H9 (cell line): ENCODE measurements around the gene KRTAP13-1. TPM values are rescaled to one million over a fixed set of nuclear protein-coding genes. Genes with fewer than 3 reads are reported as not detected.

ENCODE experiments used
- DNase-seq: peaks from one replicate; pipeline ENCODE4 v3.0.0-alpha.2; 2017
- H2AFZ ChIP-seq: one replicate; pipeline ENCODE4 v1.6.1; 2013; ENCODE audit warnings: mild to moderate bottlenecking, low read length, control low read depth, moderate library complexity
- H2AK5ac ChIP-seq: 2 replicates; pipeline ENCODE4 v1.6.1; 2013; ENCODE audit warnings: low read length, control low read depth, mixed read lengths; ENCODE audit not compliant: insufficient read length
- H2BK120ac ChIP-seq: one replicate; pipeline ENCODE4 v1.6.1; 2013; ENCODE audit warnings: low read depth, mild to moderate bottlenecking, low read length, control low read depth, inconsistent platforms; ENCODE audit not compliant: poor library complexity, severe bottlenecking
- H2BK12ac ChIP-seq: 2 replicates; pipeline ENCODE4 v1.6.1; 2013; ENCODE audit warnings: low read length, control low read depth, mixed read lengths, low read depth; ENCODE audit not compliant: insufficient read length
- H2BK15ac ChIP-seq: 2 replicates; pipeline ENCODE4 v1.6.1; 2013; ENCODE audit warnings: low read depth, low read length, control low read depth
- H2BK20ac ChIP-seq: one replicate; pipeline ENCODE4 v1.6.1; 2013; ENCODE audit warnings: low read depth, mild to moderate bottlenecking, low read length, control low read depth, inconsistent platforms; ENCODE audit not compliant: poor library complexity, severe bottlenecking
- H2BK5ac ChIP-seq: 2 replicates; pipeline ENCODE4 v1.6.1; 2013; ENCODE audit warnings: low read length, control low read depth, mixed read lengths; ENCODE audit not compliant: insufficient read length
- H3K14ac ChIP-seq: 2 replicates; pipeline ENCODE4 v1.6.1; 2013; ENCODE audit warnings: low read length, control low read depth; ENCODE audit not compliant: insufficient read depth
- H3K18ac ChIP-seq: 2 replicates; pipeline ENCODE4 v1.6.1; 2013; ENCODE audit warnings: low read depth, mild to moderate bottlenecking, mixed read lengths, low read length, control low read depth; ENCODE audit not compliant: insufficient read length
- H3K23ac ChIP-seq: 2 replicates; pipeline ENCODE4 v1.6.1; 2013; ENCODE audit warnings: low read length, control low read depth, mixed read lengths, low read depth; ENCODE audit not compliant: insufficient read length
- H3K23me2 ChIP-seq: 2 replicates; pipeline ENCODE4 v1.6.1; 2013; ENCODE audit warnings: low read depth, mild to moderate bottlenecking, mixed read lengths, low read length, control low read depth; ENCODE audit not compliant: insufficient read length, poor library complexity, severe bottlenecking
- H3K27ac ChIP-seq: 2 replicates; pipeline ENCODE4 v1.5.1; 2013; ENCODE audit warnings: low read length, control low read depth, mixed read lengths, low read depth; ENCODE audit not compliant: insufficient read length
- H3K27me3 ChIP-seq: 2 replicates; pipeline ENCODE4 v1.6.1; 2013; ENCODE audit warnings: low read length, control low read depth, inconsistent platforms; ENCODE audit not compliant: insufficient read depth
- H3K4ac ChIP-seq: 2 replicates; pipeline ENCODE4 v1.6.1; 2013; ENCODE audit warnings: low read depth, mild to moderate bottlenecking, control low read depth, inconsistent platforms, low read length, moderate library complexity
- H3K4me1 ChIP-seq: 2 replicates; pipeline ENCODE4 v1.6.1; 2013; ENCODE audit warnings: low read length, control low read depth, inconsistent platforms; ENCODE audit not compliant: insufficient read depth
- H3K4me2 ChIP-seq: 2 replicates; pipeline ENCODE4 v1.6.1; 2013; ENCODE audit warnings: low read length, control low read depth, mixed read lengths; ENCODE audit not compliant: insufficient read length, insufficient read depth
- H3K56ac ChIP-seq: 2 replicates; pipeline ENCODE4 v1.6.1; 2013; ENCODE audit warnings: low read depth, mild to moderate bottlenecking, mixed read lengths, low read length, control low read depth; ENCODE audit not compliant: insufficient read length
- H3K79me1 ChIP-seq: 2 replicates; pipeline ENCODE4 v1.6.1; 2013; ENCODE audit warnings: low read depth, mild to moderate bottlenecking, moderate library complexity, low read length, control low read depth, inconsistent platforms; ENCODE audit not compliant: insufficient read depth, poor library complexity, severe bottlenecking
- H3K79me2 ChIP-seq: 2 replicates; pipeline ENCODE4 v1.6.1; 2013; ENCODE audit warnings: low read length, control low read depth, inconsistent platforms; ENCODE audit not compliant: insufficient read depth
- H3K9ac ChIP-seq: 2 replicates; pipeline ENCODE4 v1.6.1; 2013; ENCODE audit warnings: low read length, control low read depth, mixed read lengths; ENCODE audit not compliant: insufficient read length; ENCODE audit errors: extremely low read depth
- H3K9me3 ChIP-seq: one replicate; pipeline ENCODE4 v1.6.1; 2013; ENCODE audit warnings: low read depth, low read length, inconsistent platforms; ENCODE audit not compliant: control insufficient read depth
- H3T11ph ChIP-seq: one replicate; pipeline ENCODE4 v1.6.1; 2013; ENCODE audit warnings: mild to moderate bottlenecking, low read length, control low read depth, inconsistent platforms
- H4K20me1 ChIP-seq: one replicate; pipeline ENCODE4 v1.6.1; 2013; ENCODE audit not compliant: control insufficient read depth, insufficient read length, insufficient read depth
- H4K5ac ChIP-seq: 2 replicates; pipeline ENCODE4 v1.6.1; 2013; ENCODE audit warnings: low read depth, mild to moderate bottlenecking, mixed read lengths, low read length, control low read depth; ENCODE audit not compliant: insufficient read length
- H4K8ac ChIP-seq: replicated peaks from 2 replicates; pipeline ENCODE4 v1.6.1; 2013; ENCODE audit warnings: low read length, control low read depth, mixed read lengths, low read depth; ENCODE audit not compliant: insufficient read length
- H4K91ac ChIP-seq: 2 replicates; pipeline ENCODE4 v1.6.1; 2013; ENCODE audit warnings: low read depth, mild to moderate bottlenecking, moderate library complexity, mixed read lengths, low read length, control low read depth; ENCODE audit not compliant: insufficient read length
- H3K27ac Mint-ChIP-seq, 3 experiments: 2 replicates in 2 of 3; 3 replicates in 1 of 3; pipeline ENCODE4 v1.8.0; 2020 to 2021; ENCODE audit warnings: mixed read lengths in 3 of 3, mild to moderate bottlenecking in 1 of 3, moderate library complexity in 1 of 3
- H3K27me3 Mint-ChIP-seq: 2 replicates; pipeline ENCODE4 v1.8.0; 2021; ENCODE audit warnings: low read depth, mild to moderate bottlenecking, moderate library complexity, mixed read lengths
- H3K36me3 Mint-ChIP-seq, 3 experiments: 2 replicates in 2 of 3; 3 replicates in 1 of 3; pipeline ENCODE4 v1.8.0; 2020 to 2021; ENCODE audit warnings: low read depth in 3 of 3, mixed read lengths in 3 of 3; ENCODE audit not compliant: insufficient read depth in 1 of 3
- H3K4me1 Mint-ChIP-seq, 2 experiments: 2 replicates each; pipeline ENCODE4 v1.8.0; 2020; ENCODE audit warnings: mixed read lengths in 2 of 2
- H3K4me3 Mint-ChIP-seq, 2 experiments: 2 replicates in 1 of 2; 3 replicates in 1 of 2; pipeline ENCODE4 v1.8.0; 2020 to 2021; ENCODE audit warnings: mild to moderate bottlenecking in 2 of 2, mixed read lengths in 2 of 2, moderate library complexity in 1 of 2
- H3K9me3 Mint-ChIP-seq, 2 experiments: 2 replicates in 1 of 2; 3 replicates in 1 of 2; pipeline ENCODE4 v1.8.0; 2020; ENCODE audit warnings: mild to moderate bottlenecking in 2 of 2, mixed read lengths in 2 of 2, moderate library complexity in 1 of 2
- WGBS: extraction: QIAGEN DNeasy Blood & Tissue Kit; methylation state at CpG from one replicate; pipeline ENCODE4 v1.1.7; 2013; ENCODE audit warnings: missing lambda C conversion rate, low lambda C conversion rate, mixed read lengths; ENCODE audit not compliant: insufficient read length; ENCODE audit errors: extremely low coverage; 5-methylcytosine and 5-hydroxymethylcytosine counted together
- total RNA-seq: library from RNA; stranded (reverse); gene quantifications from 2 replicates; pipeline ENCODE4 v1.2.1, GENCODE V29; 2021
- TF ChIP-seq, protein P1 (sequence below): fragments of 200-600 bp; sonication (generic); conservative IDR thresholded peaks from 3 replicates; pipeline ENCODE4 v1.8.0; 2021; ENCODE audit warnings: antibody characterized with exemption, mild to moderate bottlenecking

KRTAP13-1 gene
- total RNA-seq, 1 experiment from 2014 or later, result not detected

GRCh38 chr21:30408782-30409494 lies 13.1 kb downstream of the KRTAP13-1 start:
- no peaks in the 10 kb centered on the region; the same call in 1 of the 2 replicates for H3K27me3 Mint-ChIP-seq
- no peaks in the 10 kb centered on the region for H3K27me3 ChIP-seq
- WGBS, result no CpG with 5 or more reads among the region's 14 CpGs

More at GRCh38 chr21:30408782-30409494, 13.1 kb downstream of the KRTAP13-1 start:
- Histone ChIP-seq H3K4ac (no peak overlapping the region), H3K18ac (no peak overlapping the region), H4K20me1 (no peaks in the 10 kb centered on the region), H3K4me1 (no peaks in the 10 kb centered on the region), H3K9me3 (no peaks in the 10 kb centered on the region), H3K56ac (no peak overlapping the region), H3K23ac (no peak overlapping the region), H4K5ac (no peak overlapping the region), H2BK120ac (no peak overlapping the region), H2BK5ac (no peak overlapping the region), H3T11ph (no peak overlapping the region), H2BK20ac (no peak overlapping the region), H3K9ac (no peak overlapping the region), H4K91ac (no peak overlapping the region), H3K4me2 (peak overlapping the region; percentile 12), H2BK12ac (no peak overlapping the region), H3K79me1 (no peaks in the 10 kb centered on the region), H2AFZ (peak overlapping the region; percentile 94), H4K8ac (no peak overlapping the region), H3K27ac (no peak overlapping the region), H2AK5ac (no peak overlapping the region), H3K23me2 (no peaks in the 10 kb centered on the region), H3K14ac (no peak overlapping the region), H2BK15ac (no peak overlapping the region), H3K79me2 (no peaks in the 10 kb centered on the region)
- DNase-seq, result peak; percentile 98
- TF ChIP-seq, protein P1, sequence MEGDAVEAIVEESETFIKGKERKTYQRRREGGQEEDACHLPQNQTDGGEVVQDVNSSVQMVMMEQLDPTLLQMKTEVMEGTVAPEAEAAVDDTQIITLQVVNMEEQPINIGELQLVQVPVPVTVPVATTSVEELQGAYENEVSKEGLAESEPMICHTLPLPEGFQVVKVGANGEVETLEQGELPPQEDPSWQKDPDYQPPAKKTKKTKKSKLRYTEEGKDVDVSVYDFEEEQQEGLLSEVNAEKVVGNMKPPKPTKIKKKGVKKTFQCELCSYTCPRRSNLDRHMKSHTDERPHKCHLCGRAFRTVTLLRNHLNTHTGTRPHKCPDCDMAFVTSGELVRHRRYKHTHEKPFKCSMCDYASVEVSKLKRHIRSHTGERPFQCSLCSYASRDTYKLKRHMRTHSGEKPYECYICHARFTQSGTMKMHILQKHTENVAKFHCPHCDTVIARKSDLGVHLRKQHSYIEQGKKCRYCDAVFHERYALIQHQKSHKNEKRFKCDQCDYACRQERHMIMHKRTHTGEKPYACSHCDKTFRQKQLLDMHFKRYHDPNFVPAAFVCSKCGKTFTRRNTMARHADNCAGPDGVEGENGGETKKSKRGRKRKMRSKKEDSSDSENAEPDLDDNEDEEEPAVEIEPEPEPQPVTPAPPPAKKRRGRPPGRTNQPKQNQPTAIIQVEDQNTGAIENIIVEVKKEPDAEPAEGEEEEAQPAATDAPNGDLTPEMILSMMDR, result peak; percentile 75
- Mint-ChIP-seq H3K4me1 (peaks cover 2 to 7% of the 10 kb centered on the region in 2 experiments), H3K36me3 (peaks cover 0 to 9% (median 0%) of the 10 kb centered on the region in 3 experiments; a peak in 2 of 7 replicates), H3K4me3 (no peak overlapping the region; a peak in 2 of 5 replicates), H3K27ac (peak overlapping the region in 1 of 3 experiments; percentile 87; a peak in 3 of 7 replicates), H3K9me3 (peaks cover 9% of the 10 kb centered on the region in 2 experiments)
